OCI-LY7 (cell line): Measurements from ENCODE around the gene WDR18. TPM values are rescaled to one million over a fixed set of nuclear protein-coding genes. Genes with fewer than 3 reads are reported as not detected.
A peak's percentile ranks its signal among the peaks of the same experiment; 100 is the strongest.

Experiments
- BruUV-seq: library from RNA; stranded (reverse); fragments of 400-500 nt; replicated peaks from 2 replicates; lab custom pipeline; 2021; lab: Mats Ljungman, UMichigan
- CTCF ChIA-PET: fragments of 300-600 bp; sonication (Branson Sonifier 250); formaldehyde crosslinking; loops from one replicate; lab custom pipeline; 2022; ENCODE audit warnings: antibody characterized with exemption; ENCODE audit not compliant: unreplicated experiment; lab: Charles Lee
- POLR2A ChIA-PET: fragments of 300-600 bp; sonication (Branson Sonifier 250); formaldehyde crosslinking; loops from one replicate; lab custom pipeline; 2022; ENCODE audit warnings: antibody characterized with exemption; lab: Charles Lee
- DNase-seq: peaks from one replicate; pipeline ENCODE4 v3.0.0-alpha.2; 2015; ENCODE audit warnings: low spot score
- H2AFZ ChIP-seq: fragments of 200-600 bp; sonication (generic), shearing (Covaris generic); 2 replicates; pipeline ENCODE4 v1.6.1; 2014; ENCODE audit warnings: mild to moderate bottlenecking, antibody characterized with exemption, low read length, moderate library complexity
- H3K27ac ChIP-seq: fragments of 200-600 bp; sonication (generic); 2 replicates; pipeline ENCODE4 v1.5.1; 2014; ENCODE audit warnings: mixed run types, low read depth, mild to moderate bottlenecking, moderate library complexity, low read length, inconsistent platforms; ENCODE audit not compliant: poor library complexity, severe bottlenecking
- H3K36me3 ChIP-seq: fragments of 200-600 bp; sonication (generic); 2 replicates; pipeline ENCODE4 v1.6.1; 2014; ENCODE audit warnings: mild to moderate bottlenecking, antibody characterized with exemption, low read length, moderate library complexity, mixed read lengths; ENCODE audit not compliant: insufficient read depth
- H3K4me1 ChIP-seq: fragments of 200-600 bp; sonication (generic); 2 replicates; pipeline ENCODE4 v1.5.1; 2014; ENCODE audit warnings: mild to moderate bottlenecking, low read length; ENCODE audit not compliant: insufficient read depth, poor library complexity, severe bottlenecking
- H3K4me2 ChIP-seq: fragments of 200-600 bp; sonication (generic); 2 replicates; pipeline ENCODE4 v1.6.1; 2014; ENCODE audit warnings: mild to moderate bottlenecking, low read length
- H3K4me3 ChIP-seq: fragments of 200-600 bp; sonication (generic); 2 replicates; pipeline ENCODE4 v1.5.1; 2014; ENCODE audit warnings: mild to moderate bottlenecking, low read depth, low read length; ENCODE audit not compliant: poor library complexity, severe bottlenecking
- H3K79me2 ChIP-seq: fragments of 200-600 bp; sonication (generic); 2 replicates; pipeline ENCODE4 v1.6.1; 2016; ENCODE audit warnings: low read depth, mild to moderate bottlenecking, low read length, moderate library complexity, mixed read lengths; ENCODE audit not compliant: insufficient read depth
- H3K9me2 ChIP-seq: fragments of 200-600 bp; sonication (generic); 2 replicates; pipeline ENCODE4 v1.6.1; 2016; ENCODE audit warnings: mild to moderate bottlenecking, low read length, mixed read lengths; ENCODE audit not compliant: insufficient read depth
- H3K9me3 ChIP-seq: fragments of 200-600 bp; sonication (generic); 2 replicates; pipeline ENCODE4 v1.6.1; 2014; ENCODE audit warnings: mild to moderate bottlenecking, mixed run types, low read length, mixed read lengths
- H4K20me1 ChIP-seq: fragments of 200-600 bp; sonication (generic); 2 replicates; pipeline ENCODE4 v1.6.1; 2014; ENCODE audit warnings: mild to moderate bottlenecking, antibody characterized with exemption, low read length, moderate library complexity, mixed read lengths; ENCODE audit not compliant: insufficient read depth
- CTCF ChIP-seq: fragments of 200-600 bp; sonication (generic); conservative IDR thresholded peaks from 2 replicates; pipeline ENCODE4 v1.5.1; 2014; ENCODE audit warnings: mild to moderate bottlenecking, antibody characterized with exemption, low read length, moderate library complexity, mixed read lengths
- EZH2phosphoT487 ChIP-seq: fragments of 200-600 bp; sonication (generic); IDR thresholded peaks from 2 replicates; pipeline ENCODE4 v1.6.1; 2018; ENCODE audit warnings: low read depth, borderline replicate concordance, mild to moderate bottlenecking, mixed run types, antibody characterized with exemption, low read length, moderate library complexity, mixed read lengths
- intact Hi-C: fragments of 100-400 bp; cut with micrococcal nuclease; formaldehyde crosslinking; loops from one replicate; pipeline ENCODE4 v1.10.0; 2022; ENCODE audit not compliant: unreplicated experiment
- total RNA-seq, 2 experiments: library from RNA; depleted of rRNA in 1 of 2; stranded (reverse); fragments of >200 nt in 1 of 2; shearing (Covaris generic) in 1 of 2; gene quantifications; 2 replicates each; pipeline ENCODE4 v1.2.3, GENCODE V29; 2014 to 2022

The WDR18 gene
- total RNA-seq, 2 experiments from 2014 or later, result 51.4 to 74.7 TPM

GRCh38 chr19:988510-988909 lies 4.4 kb downstream of the WDR18 start:
- Histone ChIP-seq H3K4me3 (no peak overlapping the region), H3K79me2 (peaks cover 9% of the 10 kb centered on the region; the same call in 1 of the 2 replicates), H3K4me1 (peaks cover 16% of the 10 kb centered on the region), H3K4me2 (no peak overlapping the region), H3K9me2 (no peaks in the 10 kb centered on the region), H3K36me3 (peaks cover 58% of the 10 kb centered on the region), H2AFZ (no peak overlapping the region), H4K20me1 (no peaks in the 10 kb centered on the region), H3K27ac (no peak overlapping the region), H3K9me3 (no peaks in the 10 kb centered on the region)
- no peak for DNase-seq
- no TSS peak for BruUV-seq
- intact Hi-C loops, result no loop called here
- TF ChIP-seq CTCF (no peak), EZH2phosphoT487 (no peak)
- POLR2A ChIA-PET, result no interaction called here
- CTCF ChIA-PET, result no interaction called here

- H3K4me3 ChIP-seq, result no peak overlapping the region
- no peak overlapping the region for H3K27ac ChIP-seq
- H2AFZ ChIP-seq, result no peak overlapping the region
- H3K4me2 ChIP-seq, result no peak overlapping the region
- intact Hi-C loops, result no loop called here
- H3K36me3 ChIP-seq, result peaks cover 64% of the 10 kb centered on the region
- BruUV-seq, result no TSS peak
- H3K9me2 ChIP-seq, result no peaks in the 10 kb centered on the region
- H3K4me1 ChIP-seq, result peaks cover 11% of the 10 kb centered on the region
- POLR2A ChIA-PET, result no interaction called here
- H3K9me3 ChIP-seq, result no peaks in the 10 kb centered on the region
- no peaks in the 10 kb centered on the region for H4K20me1 ChIP-seq
- peak; percentile 54 for TF ChIP-seq CTCF
- no peak for TF ChIP-seq EZH2phosphoT487
- peaks cover 6% of the 10 kb centered on the region; the same call in 1 of the 2 replicates for H3K79me2 ChIP-seq
- CTCF ChIA-PET, result no interaction called here
- DNase-seq, result no peak
These were observed 5.4 kb downstream of the WDR18 start for GRCh38 chr19:989381-990081.

- intact Hi-C loops, result no loop called here
- TF ChIP-seq EZH2phosphoT487, result no peak
- TF ChIP-seq CTCF, result no peak
- DNase-seq, result no peak
- Histone ChIP-seq H3K4me3 (no peak overlapping the region), H3K79me2 (peaks cover under 1% of the 10 kb centered on the region; the same call in 1 of the 2 replicates), H3K9me3 (no peaks in the 10 kb centered on the region), H3K27ac (no peak overlapping the region), H4K20me1 (no peaks in the 10 kb centered on the region), H3K9me2 (no peaks in the 10 kb centered on the region), H2AFZ (no peak overlapping the region), H3K4me1 (peaks cover 6% of the 10 kb centered on the region), H3K4me2 (no peak overlapping the region), H3K36me3 (peaks cover 67% of the 10 kb centered on the region)
- ChIA-PET CTCF (no interaction called here), POLR2A (interaction anchor here (0.6 kb wide), 1 partner anchor 189 kb away, joined by 3 read pairs; no protein-coding TSS in a partner anchor)
- no TSS peak for BruUV-seq
These were observed 6.0 kb downstream of the WDR18 start for GRCh38 chr19:990119-990571.
